WTC11 (cell line): ENCODE data around the gene TMEM92. TPM values are rescaled to one million over a fixed set of nuclear protein-coding genes. Genes with fewer than 3 reads are reported as not detected.
A peak's percentile ranks its signal among the peaks of the same experiment; 100 is the strongest.

ENCODE experiments used
- ATAC-seq: fragments of 200-7000 bp; cut with Tn5 transposase; 2 replicates; pipeline ENCODE4 v1.10.0; 2021; ENCODE audit warnings: mild to moderate bottlenecking, moderate library complexity
- CTCF ChIA-PET: fragments of 300-600 bp; sonication (Branson Sonifier 250); formaldehyde crosslinking; loops from one replicate; lab custom pipeline; 2021; ENCODE audit warnings: antibody characterized with exemption; lab: Charles Lee
- POLR2A ChIA-PET: fragments of 350-600 bp; sonication (Branson Sonifier 250); formaldehyde crosslinking; loops from one replicate; lab custom pipeline; 2021; ENCODE audit warnings: antibody characterized with exemption; lab: Charles Lee
- DNase-seq: peaks from one replicate; pipeline ENCODE4 v3.0.0; 2021; ENCODE audit warnings: low spot score
- H3K27ac Mint-ChIP-seq: 2 replicates; pipeline ENCODE4 v1.8.0; 2021; ENCODE audit warnings: mixed read lengths
- H3K27me3 Mint-ChIP-seq: 2 replicates; pipeline ENCODE4 v1.8.0; 2021; ENCODE audit warnings: low read depth, mild to moderate bottlenecking, moderate library complexity, mixed read lengths
- H3K36me3 Mint-ChIP-seq: 2 replicates; pipeline ENCODE4 v1.8.0; 2021; ENCODE audit warnings: mixed read lengths
- H3K4me1 Mint-ChIP-seq: 2 replicates; pipeline ENCODE4 v1.8.0; 2022; ENCODE audit warnings: mixed read lengths
- H3K4me3 Mint-ChIP-seq: 2 replicates; pipeline ENCODE4 v1.8.0; 2021; ENCODE audit warnings: mild to moderate bottlenecking, moderate library complexity, mixed read lengths
- H3K9me3 Mint-ChIP-seq: 2 replicates; pipeline ENCODE4 v1.8.0; 2021; ENCODE audit warnings: mixed read lengths
- CBFB ChIP-seq: sonication (generic); formaldehyde crosslinking; IDR thresholded peaks from 2 replicates; pipeline ENCODE4 v1.8.1; 2022; ENCODE audit warnings: mild to moderate bottlenecking, low read depth, missing genetic modification reagents
- EMX1 ChIP-seq: fragments of 250-450 bp; sonication (Bioruptor Pico); IDR thresholded peaks from 2 replicates; pipeline ENCODE4 v1.8.0; 2021; ENCODE audit warnings: mild to moderate bottlenecking
- FOXP4 ChIP-seq: sonication (generic); formaldehyde crosslinking; IDR thresholded peaks from 2 replicates; pipeline ENCODE4 v1.8.0; 2022; ENCODE audit warnings: mild to moderate bottlenecking, missing genetic modification reagents
- GABPB1 ChIP-seq: sonication (generic); formaldehyde crosslinking; IDR thresholded peaks from 2 replicates; pipeline ENCODE4 v1.8.1; 2023; ENCODE audit warnings: mild to moderate bottlenecking, missing genetic modification reagents
- HMGA2 ChIP-seq: fragments of 250-450 bp; sonication (Bioruptor Pico); IDR thresholded peaks from 2 replicates; pipeline ENCODE4 v1.4.0; 2021; ENCODE audit warnings: mild to moderate bottlenecking, moderate library complexity
- KAT7 ChIP-seq: sonication (generic); formaldehyde crosslinking; IDR thresholded peaks from 2 replicates; pipeline ENCODE4 v1.8.1; 2023; ENCODE audit warnings: missing genetic modification reagents, mild to moderate bottlenecking, borderline replicate concordance
- MLX ChIP-seq: sonication (generic); formaldehyde crosslinking; IDR thresholded peaks from 2 replicates; pipeline ENCODE4 v1.8.1; 2023; ENCODE audit warnings: mild to moderate bottlenecking, missing genetic modification reagents, moderate library complexity
- MXD4 ChIP-seq: fragments of 250-450 bp; sonication (Bioruptor Pico); IDR thresholded peaks from 2 replicates; pipeline ENCODE4 v1.8.0; 2021; ENCODE audit warnings: mild to moderate bottlenecking, moderate library complexity, borderline replicate concordance
- NFE2L1 ChIP-seq: sonication (generic); formaldehyde crosslinking; IDR thresholded peaks from 2 replicates; pipeline ENCODE4 v1.8.1; 2023; ENCODE audit warnings: missing genetic modification reagents
- RELA ChIP-seq: sonication (generic); formaldehyde crosslinking; IDR thresholded peaks from 2 replicates; pipeline ENCODE4 v1.8.1; 2022; ENCODE audit warnings: missing genetic modification reagents, mild to moderate bottlenecking, borderline replicate concordance
- RORB ChIP-seq: fragments of 250-450 bp; sonication (Bioruptor Pico); IDR thresholded peaks from 2 replicates; pipeline ENCODE4 v1.9.0; 2021; ENCODE audit warnings: mild to moderate bottlenecking
- SMAD3 ChIP-seq: sonication (generic); formaldehyde crosslinking; IDR thresholded peaks from 2 replicates; pipeline ENCODE4 v1.8.0; 2022; ENCODE audit warnings: missing genetic modification reagents, mild to moderate bottlenecking, borderline replicate concordance
- SP1 ChIP-seq: sonication (generic); formaldehyde crosslinking; conservative IDR thresholded peaks from 2 replicates; pipeline ENCODE4 v1.8.1; 2022; ENCODE audit warnings: missing genetic modification reagents
- USF2 ChIP-seq: sonication (generic); formaldehyde crosslinking; IDR thresholded peaks from 2 replicates; pipeline ENCODE4 v1.8.1; 2023; ENCODE audit warnings: mild to moderate bottlenecking, missing genetic modification reagents, moderate library complexity
- ZNF121 ChIP-seq: sonication (generic); formaldehyde crosslinking; IDR thresholded peaks from 2 replicates; pipeline ENCODE4 v1.8.0; 2023; ENCODE audit warnings: missing genetic modification reagents
- ZNF317 ChIP-seq: sonication (generic); formaldehyde crosslinking; IDR thresholded peaks from 2 replicates; pipeline ENCODE4 v1.8.1; 2023; ENCODE audit warnings: low read depth, mild to moderate bottlenecking, moderate library complexity, missing genetic modification reagents, borderline replicate concordance
- ZNF423 ChIP-seq: fragments of 250-450 bp; sonication (Bioruptor Pico); IDR thresholded peaks from 2 replicates; pipeline ENCODE4 v2.1.2; 2022; ENCODE audit warnings: mild to moderate bottlenecking, moderate library complexity
- ZNF532 ChIP-seq: fragments of 250-450 bp; sonication (Bioruptor Pico); IDR thresholded peaks from 2 replicates; pipeline ENCODE4 v1.9.0; 2021; ENCODE audit warnings: mild to moderate bottlenecking, borderline replicate concordance
- total RNA-seq: library from RNA; stranded (reverse); gene quantifications from 3 replicates; pipeline ENCODE4 v1.2.3, GENCODE V29; 2021
- TF ChIP-seq, protein P1 (sequence below): sonication (generic); formaldehyde crosslinking; IDR thresholded peaks from 2 replicates; pipeline ENCODE4 v1.8.0; 2022; ENCODE audit warnings: mild to moderate bottlenecking, missing genetic modification reagents
- TF ChIP-seq, protein P2 (sequence below): sonication (generic); formaldehyde crosslinking; IDR thresholded peaks from 2 replicates; pipeline ENCODE4 v1.8.0; 2023; ENCODE audit warnings: mild to moderate bottlenecking, missing genetic modification reagents

Gene TMEM92
- total RNA-seq, 1 experiment from 2014 or later, result 9.8 TPM

DNA sequence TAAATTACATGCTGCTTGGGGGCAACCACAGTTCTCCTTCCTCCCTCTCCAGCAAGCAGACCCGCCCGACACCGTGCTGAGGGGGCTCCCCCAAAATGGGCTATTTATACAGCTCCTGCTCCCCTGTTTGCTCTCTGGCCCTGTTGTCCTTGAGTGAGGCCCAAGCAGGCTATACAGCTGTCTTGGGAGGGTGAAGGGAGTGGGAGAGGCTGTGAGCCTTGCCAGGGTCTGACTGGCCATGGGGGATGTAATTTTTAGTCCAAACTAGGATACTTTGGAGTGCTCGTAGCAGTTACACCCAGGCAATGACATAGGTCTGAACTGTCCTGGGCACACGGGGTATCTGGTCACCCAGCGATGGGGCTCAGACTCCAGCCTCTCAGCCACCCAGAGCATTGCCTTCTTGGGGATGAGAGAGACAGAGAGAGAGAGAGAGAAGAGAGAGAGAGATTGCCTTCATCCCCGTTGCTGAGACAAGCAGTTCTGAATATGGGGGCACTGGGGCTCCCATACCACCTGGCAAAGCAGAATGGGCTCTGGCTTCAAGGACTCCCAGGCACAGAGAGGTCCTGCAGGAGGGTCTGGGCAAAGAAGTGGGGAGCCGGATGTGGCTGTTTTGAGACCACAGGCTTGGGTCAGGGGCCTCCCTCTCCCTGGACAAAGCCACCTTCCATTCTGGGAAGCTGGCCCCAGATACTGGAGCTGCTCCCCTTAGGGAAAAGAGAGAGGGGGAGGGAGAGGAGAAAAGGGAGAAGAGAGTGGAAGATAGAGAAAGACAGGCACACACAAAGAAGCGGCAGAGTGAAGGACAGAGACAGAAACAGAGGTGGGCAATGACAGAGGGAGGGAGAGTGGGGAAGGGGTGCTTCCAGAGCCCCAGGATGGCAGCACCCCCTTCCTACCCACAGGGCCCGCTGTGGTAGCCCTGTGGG, 10.7 kb upstream of the TMEM92 start:
- TF ChIP-seq USF2 (CRISPR knock-in tag) (no peak), GABPB1 (CRISPR knock-in tag) (no peak), MLX (CRISPR knock-in tag) (no peak), ZNF121 (CRISPR knock-in tag) (no peak), FOXP4 (CRISPR knock-in tag) (no peak), ZNF423 (CRISPR knock-in tag) (no peak), ZNF532 (no peak), EMX1 (no peak), RELA (CRISPR knock-in tag) (no peak), KAT7 (CRISPR knock-in tag) (no peak), RORB (no peak)
- TF ChIP-seq, protein P1, sequence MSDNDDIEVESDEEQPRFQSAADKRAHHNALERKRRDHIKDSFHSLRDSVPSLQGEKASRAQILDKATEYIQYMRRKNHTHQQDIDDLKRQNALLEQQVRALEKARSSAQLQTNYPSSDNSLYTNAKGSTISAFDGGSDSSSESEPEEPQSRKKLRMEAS (CRISPR knock-in tag), result no peak
- ChIA-PET POLR2A (no interaction called here), CTCF (interaction anchor here (0.5 to 4.1 kb wide), 5 partner anchors 11 to 103 kb away, joined by 3 to 20 read pairs (median 4); partner anchors contain the start of genes COL1A1 and TMEM92)
- DNase-seq (no peak), ATAC-seq (peak; percentile 8; the same call in 1 of the 2 replicates)
- Mint-ChIP-seq H3K9me3 (no peaks in the 10 kb centered on the region), H3K4me1 (peaks cover 19% of the 10 kb centered on the region), H3K27me3 (no peaks in the 10 kb centered on the region; the same call in 1 of the 2 replicates), H3K27ac (no peak overlapping the region), H3K36me3 (no peaks in the 10 kb centered on the region), H3K4me3 (peak overlapping the region; percentile 36)

DNA sequence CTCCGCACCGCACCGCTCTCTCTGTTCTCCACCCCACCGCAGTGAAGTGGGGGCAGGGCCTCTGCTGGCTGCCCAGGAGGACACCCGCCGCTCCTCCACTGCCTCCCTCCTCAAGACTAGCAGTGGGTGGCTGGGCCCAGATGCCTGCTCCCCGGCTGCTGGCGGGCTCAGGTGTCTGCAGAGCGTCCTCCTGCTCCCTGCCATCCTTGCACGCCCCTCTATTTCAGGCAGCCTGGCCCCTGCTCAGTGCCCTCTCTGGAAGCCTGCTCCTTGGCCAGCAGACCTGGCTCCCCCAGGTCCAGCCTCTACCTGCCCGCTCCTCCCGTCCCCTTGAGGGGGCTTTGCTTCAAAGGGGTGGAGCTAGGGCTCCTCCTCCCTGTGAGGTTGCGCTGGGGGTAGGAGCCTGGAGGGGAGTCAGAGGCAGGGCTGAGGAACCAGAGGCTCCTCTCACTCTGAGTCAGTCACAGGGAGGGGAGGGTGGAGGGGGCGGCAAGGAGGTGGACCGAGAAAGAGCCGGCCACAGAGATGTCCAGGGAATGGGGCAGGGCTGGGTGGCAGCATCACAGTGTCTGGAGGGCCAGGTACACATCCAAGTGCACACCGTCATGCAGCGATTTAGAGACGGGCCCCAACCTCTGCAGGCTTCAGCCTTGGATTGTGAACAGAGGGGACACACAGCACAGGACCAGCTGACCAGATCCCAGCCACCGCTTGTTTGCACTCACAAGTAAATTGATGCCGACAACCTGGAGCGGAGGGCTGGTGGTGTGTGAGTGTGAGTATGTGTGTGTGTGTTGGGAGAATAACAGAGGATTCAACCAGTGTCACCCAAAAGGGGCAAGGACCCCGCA, 9.8 kb upstream of the TMEM92 start:
- ATAC-seq (peak; percentile 68), DNase-seq (no peak)
- H3K9me3 Mint-ChIP-seq, result no peaks in the 10 kb centered on the region
- peaks cover 24% of the 10 kb centered on the region for H3K4me1 Mint-ChIP-seq
- ChIA-PET POLR2A (no interaction called here), CTCF (interaction anchor here (1.2 to 4.1 kb wide), 4 partner anchors 10 to 104 kb away, joined by 3 to 20 read pairs (median 8); partner anchors contain the start of genes COL1A1 and TMEM92)
- no peaks in the 10 kb centered on the region for H3K36me3 Mint-ChIP-seq
- H3K27me3 Mint-ChIP-seq, result no peaks in the 10 kb centered on the region; the same call in 1 of the 2 replicates
- H3K4me3 Mint-ChIP-seq, result peak overlapping the region; percentile 36
- no peak overlapping the region for H3K27ac Mint-ChIP-seq
- TF ChIP-seq HMGA2 (CRISPR knock-in tag) (no peak), MXD4 (CRISPR knock-in tag) (no peak), SMAD3 (no peak), ZNF317 (CRISPR knock-in tag) (peak; percentile 36; the same call in 1 of the 2 replicates), CBFB (no peak), NFE2L1 (no peak), SP1 (peak; percentile 35; the same call in 1 of the 2 replicates), ZNF121 (CRISPR knock-in tag) (0 out of 2 replicates have a peak, but pooled peaks have one; percentile 23)
- TF ChIP-seq, protein P2, sequence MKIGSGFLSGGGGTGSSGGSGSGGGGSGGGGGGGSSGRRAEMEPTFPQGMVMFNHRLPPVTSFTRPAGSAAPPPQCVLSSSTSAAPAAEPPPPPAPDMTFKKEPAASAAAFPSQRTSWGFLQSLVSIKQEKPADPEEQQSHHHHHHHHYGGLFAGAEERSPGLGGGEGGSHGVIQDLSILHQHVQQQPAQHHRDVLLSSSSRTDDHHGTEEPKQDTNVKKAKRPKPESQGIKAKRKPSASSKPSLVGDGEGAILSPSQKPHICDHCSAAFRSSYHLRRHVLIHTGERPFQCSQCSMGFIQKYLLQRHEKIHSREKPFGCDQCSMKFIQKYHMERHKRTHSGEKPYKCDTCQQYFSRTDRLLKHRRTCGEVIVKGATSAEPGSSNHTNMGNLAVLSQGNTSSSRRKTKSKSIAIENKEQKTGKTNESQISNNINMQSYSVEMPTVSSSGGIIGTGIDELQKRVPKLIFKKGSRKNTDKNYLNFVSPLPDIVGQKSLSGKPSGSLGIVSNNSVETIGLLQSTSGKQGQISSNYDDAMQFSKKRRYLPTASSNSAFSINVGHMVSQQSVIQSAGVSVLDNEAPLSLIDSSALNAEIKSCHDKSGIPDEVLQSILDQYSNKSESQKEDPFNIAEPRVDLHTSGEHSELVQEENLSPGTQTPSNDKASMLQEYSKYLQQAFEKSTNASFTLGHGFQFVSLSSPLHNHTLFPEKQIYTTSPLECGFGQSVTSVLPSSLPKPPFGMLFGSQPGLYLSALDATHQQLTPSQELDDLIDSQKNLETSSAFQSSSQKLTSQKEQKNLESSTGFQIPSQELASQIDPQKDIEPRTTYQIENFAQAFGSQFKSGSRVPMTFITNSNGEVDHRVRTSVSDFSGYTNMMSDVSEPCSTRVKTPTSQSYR (CRISPR knock-in tag), result no peak
- TF ChIP-seq, protein P1 (CRISPR knock-in tag), result no peak
